ENCODE data around the gene CBLN1. TPM values are rescaled to one million over a fixed set of nuclear protein-coding genes. Genes with fewer than 3 reads are reported as not detected.

The CBLN1 gene
- total RNA-seq, 3 donors from 2014 or later: 0.44 to 0.64 TPM; not detected in 1

GRCh38 chr16:49292413-49292812 lies 10.8 kb upstream of the CBLN1 start:
- Histone ChIP-seq H3K9me3 (no peaks in the 10 kb centered on the region), H3K27me3 (peaks cover 0 to 14% of the 10 kb centered on the region in 2 donors), H3K27ac (no peak overlapping the region), H3K4me3 (no peak overlapping the region), H3K4me1 (no peaks in the 10 kb centered on the region), H3K36me3 (no peaks in the 10 kb centered on the region)
- DNase-seq (ENCODE audit: low spot score in 2 of 2): no peak
- intact Hi-C loops (cut with DNase I; ENCODE audit: low total_unique reads): no loop called here
- TF ChIP-seq POLR2AphosphoS5 (IDR thresholded peaks at IDR 0.05) (no peak), CTCF (IDR thresholded peaks at IDR 0.05) (no peak), POLR2A (IDR thresholded peaks at IDR 0.05) (no peak)

- DNase-seq (ENCODE audit: low spot score in 2 of 2): no peak
- intact Hi-C loops (cut with DNase I; ENCODE audit: low total_unique reads): no loop called here
Measured at GRCh38 chr16:49287572-49287971, 5.9 kb upstream of the CBLN1 start.

GRCh38 chr16:49284962-49285361 lies 3.3 kb upstream of the CBLN1 start:
- peaks cover 3 to 77% of the 10 kb centered on the region in 2 donors for H3K27me3 ChIP-seq
- TF ChIP-seq POLR2AphosphoS5 (IDR thresholded peaks at IDR 0.05) (no peak), POLR2A (IDR thresholded peaks at IDR 0.05) (no peak), CTCF (IDR thresholded peaks at IDR 0.05) (no peak)
- H3K27ac ChIP-seq: no peak overlapping the region
- H3K36me3 ChIP-seq: no peaks in the 10 kb centered on the region
- DNase-seq (ENCODE audit: low spot score in 2 of 2): no peak
- H3K4me1 ChIP-seq: no peaks in the 10 kb centered on the region
- no peak overlapping the region for H3K4me3 ChIP-seq
- no peaks in the 10 kb centered on the region for H3K9me3 ChIP-seq
- intact Hi-C loops (cut with DNase I; ENCODE audit: low total_unique reads): no loop called here

More at GRCh38 chr16:49287572-49287971, 5.9 kb upstream of the CBLN1 start:
- H3K27ac ChIP-seq: no peak overlapping the region
- TF ChIP-seq CTCF (IDR thresholded peaks at IDR 0.05): no peak
- no peak for TF ChIP-seq POLR2AphosphoS5 (IDR thresholded peaks at IDR 0.05)
- TF ChIP-seq POLR2A (IDR thresholded peaks at IDR 0.05): no peak
- H3K27me3 ChIP-seq: peaks cover 0 to 56% of the 10 kb centered on the region in 2 donors
- H3K9me3 ChIP-seq: no peaks in the 10 kb centered on the region
- H3K4me1 ChIP-seq: no peaks in the 10 kb centered on the region
- no peak overlapping the region for H3K4me3 ChIP-seq
- no peaks in the 10 kb centered on the region for H3K36me3 ChIP-seq

- H3K27me3 ChIP-seq: peaks cover 7 to 86% of the 10 kb centered on the region in 2 donors
- intact Hi-C loops (cut with DNase I; ENCODE audit: low total_unique reads): no loop called here
- no peaks in the 10 kb centered on the region for H3K4me1 ChIP-seq
- H3K36me3 ChIP-seq: no peaks in the 10 kb centered on the region
- DNase-seq (ENCODE audit: low spot score in 2 of 2): no peak
- H3K27ac ChIP-seq: no peak overlapping the region
- H3K9me3 ChIP-seq: no peaks in the 10 kb centered on the region
- no peak for TF ChIP-seq CTCF (IDR thresholded peaks at IDR 0.05)
- TF ChIP-seq POLR2A (IDR thresholded peaks at IDR 0.05): no peak
- no peak for TF ChIP-seq POLR2AphosphoS5 (IDR thresholded peaks at IDR 0.05)
- H3K4me3 ChIP-seq: peak overlapping the region in 2 of 3 donors; percentile 58 to 68
Measured at GRCh38 chr16:49283376-49284049, 1.9 kb upstream of the CBLN1 start.

GRCh38 chr16:49282690-49283375 lies 1.2 kb upstream of the CBLN1 start:
- Histone ChIP-seq H3K4me3 (peak overlapping the region; percentile 32 to 68 (median 58)), H3K36me3 (no peaks in the 10 kb centered on the region), H3K9me3 (no peaks in the 10 kb centered on the region), H3K4me1 (no peaks in the 10 kb centered on the region), H3K27ac (no peak overlapping the region), H3K27me3 (peaks cover 7 to 92% of the 10 kb centered on the region in 2 donors)
- no peak for DNase-seq (ENCODE audit: low spot score in 2 of 2)
- TF ChIP-seq CTCF (IDR thresholded peaks at IDR 0.05): no peak
- no peak for TF ChIP-seq POLR2AphosphoS5 (IDR thresholded peaks at IDR 0.05)
- TF ChIP-seq POLR2A (IDR thresholded peaks at IDR 0.05): no peak
- intact Hi-C loops (cut with DNase I; ENCODE audit: low total_unique reads): no loop called here

All from breast epithelium (tissue), 4 donors.